Tongue (tissue), 2 donors: Measurements from ENCODE around the gene GPC4. TPM values are rescaled to one million over a fixed set of nuclear protein-coding genes. Genes with fewer than 3 reads are reported as not detected.
A peak's percentile ranks its signal among the peaks of the same experiment; 100 is the strongest.
"Not testable (repeated sequence)": the region's sequence is repeated elsewhere in the genome, so short reads cannot be mapped to it uniquely, and the experiment has no call there.

Experiments
- DNase-seq: peaks from one replicate; pipeline ENCODE4 v3.0.0-alpha.2; 2015
- total RNA-seq: library from RNA; depleted of rRNA; stranded (reverse); fragments of >200 nt; gene quantifications from one replicate; pipeline ENCODE4 v1.2.3, GENCODE V29; 2014

GPC4 gene
- total RNA-seq, 1 donor from 2014 or later: 66.7 TPM

- DNase-seq: no peak
These were observed 109.9 kb downstream of the GPC4 start for GRCh38 chrX:133305348-133305747.

GRCh38 chrX:133302775-133303445, 112.4 kb downstream of the GPC4 start:
- no peak for DNase-seq

GRCh38 chrX:133300591-133300990, 114.7 kb downstream of the GPC4 start:
- DNase-seq: peak; percentile 44

GRCh38 chrX:133297284-133297683, 118.0 kb downstream of the GPC4 start:
- DNase-seq: no peak

GRCh38 chrX:133294126-133294525, 121.2 kb downstream of the GPC4 start:
- DNase-seq: no peak

- DNase-seq: no peak
These were observed 125.2 kb downstream of the GPC4 start for GRCh38 chrX:133290076-133290475.

GRCh38 chrX:133287860-133288259, 127.4 kb downstream of the GPC4 start:
- no peak for DNase-seq

- no peak for DNase-seq
These were observed 129.9 kb downstream of the GPC4 start for GRCh38 chrX:133285341-133285740.

- not testable (repeated sequence) for DNase-seq
These were observed 136.1 kb downstream of the GPC4 start for GRCh38 chrX:133279112-133279730.

- no peak for DNase-seq
These were observed 142.1 kb downstream of the GPC4 start for GRCh38 chrX:133273180-133273579.

- no peak for DNase-seq
These were observed 146.1 kb downstream of the GPC4 start for GRCh38 chrX:133269168-133269567.

GRCh38 chrX:133267621-133268020, 147.7 kb downstream of the GPC4 start:
- no peak for DNase-seq

- no peak for DNase-seq
These were observed 150.0 kb downstream of the GPC4 start for GRCh38 chrX:133265331-133265730.

- no peak for DNase-seq
These were observed 156.8 kb downstream of the GPC4 start for GRCh38 chrX:133258481-133258880.

- no peak for DNase-seq
These were observed 160.6 kb downstream of the GPC4 start for GRCh38 chrX:133254666-133255065.

GRCh38 chrX:133251204-133251603, 164.1 kb downstream of the GPC4 start:
- DNase-seq: no peak

- DNase-seq: peak; percentile 26
These were observed 164.8 kb downstream of the GPC4 start for GRCh38 chrX:133250184-133251100.

Other genes with a start within 250 kb of the GPC4 start
- not detected for gene TFDP3, start 197.1 kb downstream of the GPC4 start, total RNA-seq